GM12801 (cell line): ENCODE results near the gene XXYLT1.

ENCODE experiments used
- CTCF ChIP-seq: IDR thresholded peaks from one replicate; pipeline ENCODE4 v1.5.1; 2011; ENCODE audit warnings: control low read depth; ENCODE audit not compliant: insufficient read length; ENCODE audit errors: extremely low read depth

Gene XXYLT1

GRCh38 chr3:195036974-195037373, 234.0 kb downstream of the XXYLT1 start:
- no peak for TF ChIP-seq CTCF

GRCh38 chr3:195036574-195036973, 234.4 kb downstream of the XXYLT1 start:
- no peak for TF ChIP-seq CTCF

- no peak for TF ChIP-seq CTCF
These were observed 234.8 kb downstream of the XXYLT1 start for GRCh38 chr3:195036203-195036505.

GRCh38 chr3:195035345-195036202, 235.4 kb downstream of the XXYLT1 start:
- no peak for TF ChIP-seq CTCF

GRCh38 chr3:195034541-195034940, 236.4 kb downstream of the XXYLT1 start:
- no peak for TF ChIP-seq CTCF

- TF ChIP-seq CTCF, result no peak
These were observed 236.9 kb downstream of the XXYLT1 start for GRCh38 chr3:195034101-195034500.

GRCh38 chr3:195033531-195034091, 237.3 kb downstream of the XXYLT1 start:
- no peak for TF ChIP-seq CTCF
